ACC112 (cell line): ENCODE results near the gene GABARAPL1.

Experiments used
- H2AFZ ChIP-seq: fragments of 200-600 bp; sonication (generic); one replicate; pipeline ENCODE4 v1.6.0; 2017; ENCODE audit warnings: antibody characterized with exemption, low read length; ENCODE audit not compliant: unreplicated experiment
- H3K27ac ChIP-seq: fragments of 200-600 bp; sonication (generic); 2 replicates; pipeline ENCODE4 v1.5.1; 2014; ENCODE audit warnings: low read depth, mild to moderate bottlenecking, antibody characterized with exemption, low read length, moderate library complexity
- H3K27me3 ChIP-seq: fragments of 200-600 bp; sonication (generic); 2 replicates; pipeline ENCODE4 v1.6.1; 2014; ENCODE audit warnings: mild to moderate bottlenecking, antibody characterized with exemption, low read length, moderate library complexity, mixed read lengths; ENCODE audit not compliant: insufficient read depth
- H3K36me3 ChIP-seq: fragments of 200-600 bp; sonication (generic); 2 replicates; pipeline ENCODE4 v1.6.1; 2016; ENCODE audit warnings: mild to moderate bottlenecking, antibody characterized with exemption, low read length, moderate library complexity, mixed read lengths; ENCODE audit not compliant: insufficient read depth
- H3K4me1 ChIP-seq: fragments of 200-600 bp; sonication (generic); one replicate; pipeline ENCODE4 v1.6.1; 2016; ENCODE audit warnings: low read length, mixed read lengths; ENCODE audit not compliant: insufficient read depth, unreplicated experiment, control insufficient read depth
- H3K4me3 ChIP-seq: fragments of 200-600 bp; sonication (generic); 2 replicates; pipeline ENCODE4 v1.5.1; 2014; ENCODE audit warnings: mild to moderate bottlenecking, low read depth, low read length
- H3K79me2 ChIP-seq: fragments of 200-600 bp; sonication (generic); one replicate; pipeline ENCODE4 v1.6.0; 2016; ENCODE audit warnings: low read length; ENCODE audit not compliant: control insufficient read depth, unreplicated experiment, insufficient read depth

Gene GABARAPL1

GRCh38 chr12:10212739-10213131 is at the start of gene GABARAPL1:
TSS of gene GABARAPL1 (plus strand) at chr12:10212877. CDS start at chr12:10213130, 253 bp downstream.
- Histone ChIP-seq H3K27me3 (no peaks in the 10 kb centered on the region), H3K4me3 (peak within 1 kb of the TSS; percentile 95), H2AFZ (peak within 1 kb of the TSS; percentile 59), H3K4me1 (peaks cover 7% of the 10 kb centered on the region), H3K79me2 (peaks cover 23% of the 10 kb centered on the region), H3K27ac (peak within 1 kb of the TSS; percentile 99), H3K36me3 (no peaks in the 10 kb centered on the region)

GRCh38 chr12:10163084-10163483 is 49.6 kb upstream of the GABARAPL1 start:
- no peak overlapping the region for H3K27ac ChIP-seq
- H3K79me2 ChIP-seq, result no peaks in the 10 kb centered on the region
- no peak overlapping the region for H2AFZ ChIP-seq
- no peaks in the 10 kb centered on the region for H3K36me3 ChIP-seq
- H3K27me3 ChIP-seq, result no peaks in the 10 kb centered on the region
- H3K4me1 ChIP-seq, result no peaks in the 10 kb centered on the region
- H3K4me3 ChIP-seq, result no peak overlapping the region

DNA sequence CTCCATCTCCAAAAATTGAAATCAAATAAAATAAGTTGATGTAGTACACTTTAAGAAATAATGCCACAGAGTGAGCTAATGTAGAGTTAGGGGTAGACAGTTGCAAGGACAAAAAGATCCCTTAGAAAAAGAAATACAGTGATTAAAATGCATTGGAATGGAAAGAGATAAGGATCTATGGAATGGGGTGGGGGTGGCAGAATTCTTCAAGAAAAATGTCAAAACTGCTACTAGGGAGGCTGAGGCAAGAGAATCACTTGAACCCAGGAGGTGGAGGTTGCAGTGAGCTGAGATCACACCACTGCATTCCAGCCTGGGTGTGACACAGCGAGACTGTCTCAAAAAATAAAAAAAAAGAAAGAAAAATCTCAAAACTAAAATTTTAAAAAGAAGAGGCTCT is 47.3 kb upstream of the GABARAPL1 start:
- no peaks in the 10 kb centered on the region for H3K36me3 ChIP-seq
- H2AFZ ChIP-seq, result no peak overlapping the region
- H3K27me3 ChIP-seq, result no peaks in the 10 kb centered on the region
- no peak overlapping the region for H3K27ac ChIP-seq
- H3K79me2 ChIP-seq, result no peaks in the 10 kb centered on the region
- no peaks in the 10 kb centered on the region for H3K4me1 ChIP-seq
- H3K4me3 ChIP-seq, result no peak overlapping the region

- no peak overlapping the region for H3K4me3 ChIP-seq
- no peaks in the 10 kb centered on the region for H3K27me3 ChIP-seq
- H3K4me1 ChIP-seq, result no peaks in the 10 kb centered on the region
- no peaks in the 10 kb centered on the region for H3K36me3 ChIP-seq
- H3K27ac ChIP-seq, result no peak overlapping the region
- no peak overlapping the region for H2AFZ ChIP-seq
- H3K79me2 ChIP-seq, result no peaks in the 10 kb centered on the region
These were observed 45.1 kb upstream of the GABARAPL1 start for GRCh38 chr12:10167599-10167998.

DNA sequence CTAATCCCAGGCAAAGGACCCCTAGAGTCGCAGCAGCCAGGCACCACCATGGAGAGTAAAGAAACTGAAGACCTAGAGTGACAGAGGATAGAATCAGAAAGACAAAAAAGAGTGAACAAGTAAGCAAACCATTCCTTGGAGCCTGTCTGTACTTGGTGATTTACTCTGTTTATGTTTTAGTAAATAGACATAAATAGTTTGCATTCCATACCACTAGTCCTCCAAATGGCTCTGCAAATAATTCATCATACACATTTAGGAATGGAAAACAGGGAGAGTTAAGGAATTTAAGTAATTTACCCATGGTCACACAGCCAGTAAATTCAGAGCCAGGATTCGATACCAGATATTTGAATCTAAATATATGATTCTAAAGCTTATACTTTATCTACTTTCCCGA is 43.6 kb upstream of the GABARAPL1 start:
- H3K4me3 ChIP-seq, result no peak overlapping the region
- no peaks in the 10 kb centered on the region for H3K4me1 ChIP-seq
- no peak overlapping the region for H3K27ac ChIP-seq
- H2AFZ ChIP-seq, result no peak overlapping the region
- H3K27me3 ChIP-seq, result no peaks in the 10 kb centered on the region
- H3K79me2 ChIP-seq, result no peaks in the 10 kb centered on the region
- no peaks in the 10 kb centered on the region for H3K36me3 ChIP-seq

GRCh38 chr12:10170216-10170615 is 42.5 kb upstream of the GABARAPL1 start:
- Histone ChIP-seq H3K27ac (no peak overlapping the region), H3K27me3 (no peaks in the 10 kb centered on the region)

GRCh38 chr12:10171973-10172728 is 40.5 kb upstream of the GABARAPL1 start, which contains the start of gene OLR1:
TSS of gene OLR1 (minus strand) at chr12:10172132. CDS start at chr12:10172077, 55 bp downstream.
- H3K27ac ChIP-seq, result no peak within 1 kb of the TSS
- H3K4me1 ChIP-seq, result no peaks in the 10 kb centered on the region
- no peaks in the 10 kb centered on the region for H3K36me3 ChIP-seq
- H3K27me3 ChIP-seq, result no peaks in the 10 kb centered on the region
- H3K4me3 ChIP-seq, result no peak within 1 kb of the TSS
- H3K79me2 ChIP-seq, result no peaks in the 10 kb centered on the region
- H2AFZ ChIP-seq, result no peak within 1 kb of the TSS

More at GRCh38 chr12:10170216-10170615, 42.5 kb upstream of the GABARAPL1 start:
- Histone ChIP-seq H3K79me2 (no peaks in the 10 kb centered on the region), H3K4me1 (no peaks in the 10 kb centered on the region), H3K4me3 (no peak overlapping the region), H2AFZ (no peak overlapping the region), H3K36me3 (no peaks in the 10 kb centered on the region)

GRCh38 chr12:10174986-10175614 is 37.6 kb upstream of the GABARAPL1 start:
- H3K36me3 ChIP-seq, result no peaks in the 10 kb centered on the region
- H3K27me3 ChIP-seq, result no peaks in the 10 kb centered on the region
- H3K79me2 ChIP-seq, result no peaks in the 10 kb centered on the region
- no peak overlapping the region for H3K4me3 ChIP-seq
- no peak overlapping the region for H3K27ac ChIP-seq
- H2AFZ ChIP-seq, result no peak overlapping the region
- peaks cover 8% of the 10 kb centered on the region for H3K4me1 ChIP-seq

GRCh38 chr12:10175846-10176636 is 36.6 kb upstream of the GABARAPL1 start:
- H2AFZ ChIP-seq, result no peak overlapping the region
- H3K36me3 ChIP-seq, result no peaks in the 10 kb centered on the region
- no peak overlapping the region for H3K4me3 ChIP-seq
- H3K4me1 ChIP-seq, result peaks cover 11% of the 10 kb centered on the region
- no peaks in the 10 kb centered on the region for H3K79me2 ChIP-seq
- no peaks in the 10 kb centered on the region for H3K27me3 ChIP-seq
- H3K27ac ChIP-seq, result no peak overlapping the region

- Histone ChIP-seq H3K4me3 (no peak within 1 kb of the TSS), H3K27ac (no peak within 1 kb of the TSS)
These were observed 33.9 kb upstream of the GABARAPL1 start, which contains the start of gene TMEM52B for GRCh38 chr12:10178821-10179220. TSS of gene TMEM52B (plus strand) at chr12:10179032. CDS start at chr12:10179575, 543 bp downstream.

More at GRCh38 chr12:10178821-10179220, 33.9 kb upstream of the GABARAPL1 start, which contains the start of gene TMEM52B:
- Histone ChIP-seq H3K4me1 (peaks cover 29% of the 10 kb centered on the region), H2AFZ (no peak within 1 kb of the TSS), H3K27me3 (no peaks in the 10 kb centered on the region), H3K79me2 (no peaks in the 10 kb centered on the region), H3K36me3 (no peaks in the 10 kb centered on the region)
